Measurements from ENCODE around the gene ZNF664.

- TF ChIP-seq CTCF (conservative IDR thresholded peaks at IDR 0.05), result no peak
- no peak for TF ChIP-seq EZH2 (IDR thresholded peaks at IDR 0.05; ENCODE audit: low read depth)
Observed at GRCh38 chr12:123987022-123987421, 14.0 kb downstream of the ZNF664 start.
